ENCODE data around the gene RABGAP1L. TPM values are rescaled to one million over a fixed set of nuclear protein-coding genes. Genes with fewer than 3 reads are reported as not detected.

RABGAP1L gene
- total RNA-seq, 1 experiment from 2014 or later, result 29.3 TPM

DNA sequence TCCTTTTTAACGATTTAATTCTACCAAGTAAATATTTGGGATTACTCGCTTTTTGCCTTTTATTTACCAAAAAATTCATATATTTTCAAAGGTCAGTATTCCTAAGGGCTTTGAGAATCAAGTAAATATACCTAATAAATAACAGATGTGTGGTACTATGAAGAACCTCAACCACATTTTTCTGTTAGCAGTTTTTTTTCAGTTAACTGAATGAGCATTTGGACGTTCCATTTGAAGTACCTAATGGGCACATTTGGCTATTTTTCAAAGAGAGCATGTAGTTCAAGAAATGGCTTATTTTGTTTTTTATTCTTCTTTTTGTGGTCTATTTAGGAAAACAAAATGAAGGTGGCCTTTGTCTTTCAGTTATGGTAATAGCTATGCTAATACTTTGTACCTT lies 541.5 kb downstream of the RABGAP1L start:
- Histone ChIP-seq H3K9ac (ENCODE audit: low read length) (no peak overlapping the region), H3K4me3 (replicated peaks in 1 of 2; ENCODE audit: low read depth in 1 of 2, low read length in 2 of 2) (no peak overlapping the region), H3K9me3 (ENCODE audit: control insufficient read depth in 1 of 2, insufficient read depth in 1 of 2, low read depth in 1 of 2, low read length in 2 of 2) (no peaks in the 10 kb centered on the region), H3K4me1 (ENCODE audit: control insufficient read depth in 1 of 2, insufficient read depth in 2 of 2, low read length in 2 of 2) (no peaks in the 10 kb centered on the region), H2AFZ (ENCODE audit: low read depth, low read length, poor library complexity, severe bottlenecking) (no peak overlapping the region), H3K9me2 (ENCODE audit: insufficient read depth) (no peaks in the 10 kb centered on the region), H3K27me3 (ENCODE audit: insufficient read depth, low read length) (no peaks in the 10 kb centered on the region), H3K36me3 (ENCODE audit: control insufficient read depth in 1 of 2, insufficient read depth in 2 of 2, low read length in 2 of 2) (no peaks in the 10 kb centered on the region), H3K27ac (ENCODE audit: low read depth, low read length) (no peak overlapping the region), H3K79me2 (ENCODE audit: insufficient read depth, low read length) (no peaks in the 10 kb centered on the region), H4K20me1 (ENCODE audit: insufficient read depth) (no peaks in the 10 kb centered on the region), H3K4me2 (ENCODE audit: low read length) (no peak overlapping the region)
- DNase-seq (ENCODE audit: low read depth, low spot score) (no peak), ATAC-seq (no peak)
- RAD21 ChIA-PET (ENCODE audit: low non-redundant PET in 1 of 2, low total read pairs in 2 of 2, uncharacterized antibody in 2 of 2, unreplicated experiment in 2 of 2), result no interaction called here
- TF ChIP-seq, protein P1, sequence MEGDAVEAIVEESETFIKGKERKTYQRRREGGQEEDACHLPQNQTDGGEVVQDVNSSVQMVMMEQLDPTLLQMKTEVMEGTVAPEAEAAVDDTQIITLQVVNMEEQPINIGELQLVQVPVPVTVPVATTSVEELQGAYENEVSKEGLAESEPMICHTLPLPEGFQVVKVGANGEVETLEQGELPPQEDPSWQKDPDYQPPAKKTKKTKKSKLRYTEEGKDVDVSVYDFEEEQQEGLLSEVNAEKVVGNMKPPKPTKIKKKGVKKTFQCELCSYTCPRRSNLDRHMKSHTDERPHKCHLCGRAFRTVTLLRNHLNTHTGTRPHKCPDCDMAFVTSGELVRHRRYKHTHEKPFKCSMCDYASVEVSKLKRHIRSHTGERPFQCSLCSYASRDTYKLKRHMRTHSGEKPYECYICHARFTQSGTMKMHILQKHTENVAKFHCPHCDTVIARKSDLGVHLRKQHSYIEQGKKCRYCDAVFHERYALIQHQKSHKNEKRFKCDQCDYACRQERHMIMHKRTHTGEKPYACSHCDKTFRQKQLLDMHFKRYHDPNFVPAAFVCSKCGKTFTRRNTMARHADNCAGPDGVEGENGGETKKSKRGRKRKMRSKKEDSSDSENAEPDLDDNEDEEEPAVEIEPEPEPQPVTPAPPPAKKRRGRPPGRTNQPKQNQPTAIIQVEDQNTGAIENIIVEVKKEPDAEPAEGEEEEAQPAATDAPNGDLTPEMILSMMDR (IDR thresholded peaks at IDR 0.05 in 2 of 3, conservative IDR thresholded peaks at IDR 0.05 in 1 of 3; ENCODE audit: borderline replicate concordance in 1 of 3, insufficient read depth in 1 of 3, low read depth in 2 of 3, low read length in 2 of 3), result no peak
- TF ChIP-seq CBX3 (IDR thresholded peaks at IDR 0.05; ENCODE audit: low read depth) (no peak), FOSL1 (IDR thresholded peaks at IDR 0.05; ENCODE audit: low read depth) (no peak), ZFX (IDR thresholded peaks at IDR 0.05) (no peak), REST (IDR thresholded peaks at IDR 0.05; ENCODE audit: low read depth) (no peak), EZH2phosphoT487 (IDR thresholded peaks at IDR 0.05; ENCODE audit: borderline replicate concordance) (no peak), RAD21 (IDR thresholded peaks at IDR 0.05; ENCODE audit: low read depth) (no peak), SIN3A (IDR thresholded peaks at IDR 0.05; ENCODE audit: low read depth) (no peak), TCF7L2 (IDR thresholded peaks at IDR 0.05; ENCODE audit: borderline replicate concordance, extremely low read depth, insufficient read depth, insufficient read length) (no peak), ZBTB33 (IDR thresholded peaks at IDR 0.05; ENCODE audit: extremely low read depth, insufficient replicate concordance, low read length) (no peak)
- TF ChIP-seq, protein P2, sequence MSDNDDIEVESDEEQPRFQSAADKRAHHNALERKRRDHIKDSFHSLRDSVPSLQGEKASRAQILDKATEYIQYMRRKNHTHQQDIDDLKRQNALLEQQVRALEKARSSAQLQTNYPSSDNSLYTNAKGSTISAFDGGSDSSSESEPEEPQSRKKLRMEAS (IDR thresholded peaks at IDR 0.05), result no peak
- intact Hi-C loops (cut with micrococcal nuclease), result no loop called here
- CTCF ChIA-PET, result no interaction called here
- BruUV-seq (replicated peaks), result no TSS peak
- POLR2A ChIA-PET, result no interaction called here

All from HCT116 (cell line).